Fibroblast of pulmonary artery (primary cell): Measurements from ENCODE around the gene SPDYE4.

Experiments used
- DNase-seq: peaks from one replicate; pipeline ENCODE4 v3.0.0-alpha.2; 2010; ENCODE audit warnings: low read depth
- H3K4me3 ChIP-seq: replicated peaks from 2 replicates; pipeline ENCODE4 v1.5.1; 2011; ENCODE audit warnings: low read depth, mild to moderate bottlenecking, control low read depth, low read length, moderate library complexity
- CTCF ChIP-seq: IDR thresholded peaks from 2 replicates; pipeline ENCODE4 v1.5.1; 2011; ENCODE audit warnings: mild to moderate bottlenecking, control low read depth, low read length, inconsistent platforms; ENCODE audit errors: missing control alignments

The SPDYE4 gene

GRCh38 chr17:8757189-8757588 is 1.2 kb downstream of the SPDYE4 start:
- DNase-seq, result no peak
- no peak overlapping the region for H3K4me3 ChIP-seq
- TF ChIP-seq CTCF, result no peak

GRCh38 chr17:8755590-8756255 is 2.6 kb downstream of the SPDYE4 start:
- DNase-seq, result no peak
- no peak for TF ChIP-seq CTCF
- H3K4me3 ChIP-seq, result no peak overlapping the region

- TF ChIP-seq CTCF, result no peak
- H3K4me3 ChIP-seq, result no peak overlapping the region
- no peak for DNase-seq
Measured at GRCh38 chr17:8754890-8755289, 3.5 kb downstream of the SPDYE4 start.

GRCh38 chr17:8753976-8754440 is 4.3 kb downstream of the SPDYE4 start:
- peak; percentile 47 for TF ChIP-seq CTCF
- DNase-seq, result peak; percentile 28
- no peak overlapping the region for H3K4me3 ChIP-seq

- no peak overlapping the region for H3K4me3 ChIP-seq
- TF ChIP-seq CTCF, result no peak
- DNase-seq, result no peak
Measured at GRCh38 chr17:8753136-8753975, 5.0 kb downstream of the SPDYE4 start.

- H3K4me3 ChIP-seq, result no peak overlapping the region
- DNase-seq, result no peak
- TF ChIP-seq CTCF, result no peak
Measured at GRCh38 chr17:8749616-8750015, 8.7 kb downstream of the SPDYE4 start.

- no peak for DNase-seq
- no peak for TF ChIP-seq CTCF
- no peak overlapping the region for H3K4me3 ChIP-seq
Measured at GRCh38 chr17:8747742-8748141, 10.6 kb downstream of the SPDYE4 start.
